Measurements from ENCODE around the gene SASH1.

Gene SASH1

GRCh38 chr6:148440877-148441453 is 98.3 kb downstream of the SASH1 start:
- DNase-seq: no peak

- DNase-seq: no peak
These were observed 98.8 kb downstream of the SASH1 start for GRCh38 chr6:148441454-148441911.

GRCh38 chr6:148443798-148444560 is 101.3 kb downstream of the SASH1 start:
- DNase-seq: no peak

- DNase-seq: no peak
These were observed 102.5 kb downstream of the SASH1 start for GRCh38 chr6:148445116-148445515.

GRCh38 chr6:148445620-148446019 is 103.0 kb downstream of the SASH1 start:
- DNase-seq: no peak

DNA sequence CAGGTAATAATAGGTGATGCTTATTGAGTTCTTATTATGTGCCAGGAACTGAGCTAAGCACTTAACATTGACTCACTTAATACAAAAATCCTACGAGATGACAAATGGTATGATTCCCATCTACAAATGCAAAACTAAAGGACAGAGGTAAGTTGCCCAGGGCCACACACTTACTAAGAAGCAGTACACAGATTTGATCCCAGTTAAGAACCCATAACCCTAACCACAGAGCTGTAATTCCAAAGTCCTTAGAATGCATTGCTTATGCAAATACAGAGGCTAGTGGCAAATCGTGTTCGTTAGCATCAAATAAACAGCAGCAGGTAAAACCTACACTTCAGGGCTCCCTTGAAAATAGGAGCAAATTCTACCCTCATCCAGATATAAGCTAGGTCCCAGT is 104.0 kb downstream of the SASH1 start:
- DNase-seq: no peak

- no peak for DNase-seq
These were observed 105.0 kb downstream of the SASH1 start for GRCh38 chr6:148447521-148448230.

DNA sequence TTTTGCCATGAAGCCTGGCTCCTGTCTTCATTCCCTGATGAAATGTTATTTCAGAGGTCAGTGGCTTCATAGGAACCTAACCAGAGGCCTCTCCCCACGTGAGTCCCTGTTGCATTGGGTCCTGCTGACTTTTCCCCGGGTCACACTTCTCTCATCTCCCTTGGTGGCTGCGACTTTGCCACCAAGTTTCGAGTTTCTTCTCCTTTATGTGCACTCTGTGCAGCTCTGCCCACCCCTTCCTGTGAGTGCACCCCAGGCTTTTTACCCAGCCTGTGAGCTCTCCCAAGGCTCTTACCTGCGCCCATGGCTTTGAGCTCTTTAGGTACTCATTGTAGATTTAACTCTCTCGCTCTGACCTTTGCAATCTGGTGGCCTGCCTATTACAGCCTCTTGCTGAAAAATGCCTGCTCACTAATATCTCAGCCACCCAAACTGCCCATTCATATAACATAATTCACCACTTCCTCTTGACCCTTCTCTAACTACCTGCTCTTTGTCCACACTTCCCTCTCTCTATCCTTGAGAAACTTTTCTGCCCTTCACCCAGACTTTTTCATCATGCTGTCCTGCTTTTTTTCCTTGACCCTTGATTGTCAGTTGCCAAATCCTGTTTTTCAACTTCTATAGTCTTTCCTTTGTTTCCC is 105.9 kb downstream of the SASH1 start:
- no peak for DNase-seq

- no peak for DNase-seq
These were observed 108.2 kb downstream of the SASH1 start for GRCh38 chr6:148450866-148451265.

- DNase-seq: no peak
These were observed 109.1 kb downstream of the SASH1 start for GRCh38 chr6:148451690-148452089.

- no peak for DNase-seq
These were observed 110.2 kb downstream of the SASH1 start for GRCh38 chr6:148452876-148453275.

GRCh38 chr6:148453906-148454305 is 111.3 kb downstream of the SASH1 start:
- no peak for DNase-seq

GRCh38 chr6:148455225-148455624 is 112.6 kb downstream of the SASH1 start:
- no peak for DNase-seq

GRCh38 chr6:148455674-148456558 is 113.3 kb downstream of the SASH1 start:
- no peak for DNase-seq

GRCh38 chr6:148457137-148457842 is 114.7 kb downstream of the SASH1 start:
- no peak for DNase-seq

- DNase-seq: no peak
These were observed 115.2 kb downstream of the SASH1 start for GRCh38 chr6:148457843-148458159.

- no peak for DNase-seq
These were observed 116.6 kb downstream of the SASH1 start for GRCh38 chr6:148459238-148459637.

GRCh38 chr6:148460876-148461646 is 118.4 kb downstream of the SASH1 start:
- DNase-seq: no peak

DNA sequence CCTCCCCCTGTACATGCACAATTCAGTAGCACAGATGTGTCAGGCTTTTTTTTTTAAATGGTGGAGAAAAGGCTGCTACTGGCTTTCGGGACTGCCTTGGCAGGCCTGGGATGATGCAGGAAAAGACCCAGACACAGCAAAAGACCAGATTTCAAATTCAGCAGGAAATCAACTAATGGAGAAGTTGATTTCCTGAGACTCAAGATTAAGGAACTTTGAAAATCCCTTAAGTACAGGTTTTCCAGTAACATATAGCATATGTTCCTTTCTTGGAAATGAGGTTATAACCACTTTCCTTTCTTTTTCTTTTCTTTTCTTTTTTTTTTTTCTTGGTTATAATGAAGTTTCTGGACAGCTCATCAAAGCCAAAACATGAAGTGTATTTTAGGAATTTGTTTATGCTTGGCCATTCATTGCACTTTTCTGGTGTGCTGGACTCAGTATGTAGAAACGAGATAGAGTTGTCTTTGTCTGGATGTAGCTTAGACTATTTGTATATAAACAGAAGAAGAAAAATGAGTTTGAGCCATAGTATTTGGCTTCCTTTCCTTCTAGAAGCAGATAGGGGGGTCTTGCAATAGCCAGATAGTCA is 119.4 kb downstream of the SASH1 start:
- no peak for DNase-seq

DNA sequence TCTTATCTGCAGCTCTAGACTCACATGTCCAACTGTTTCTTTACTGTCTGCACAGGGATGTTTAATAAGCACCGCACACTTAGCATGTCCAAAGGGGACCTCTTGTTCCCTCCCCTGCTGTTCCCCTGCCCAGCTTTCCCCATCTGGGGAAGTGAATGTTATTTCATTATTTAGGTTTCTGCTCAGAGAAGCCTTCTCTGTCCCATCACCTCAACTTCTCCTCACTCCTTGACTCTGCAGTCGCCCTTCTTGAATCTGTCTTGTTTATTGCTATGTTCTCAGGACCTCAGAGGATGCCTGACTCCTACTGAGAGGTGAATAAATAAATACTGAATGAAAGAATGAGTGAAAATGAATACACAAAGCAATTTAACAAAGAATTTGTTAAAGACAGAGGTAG is 121.0 kb downstream of the SASH1 start:
- no peak for DNase-seq
